VCaP (cell line): ENCODE results near the gene IL2RA.

Experiments used
- H3K27ac ChIP-seq: fragments of 450-650 bp; 2 replicates; pipeline ENCODE4 v1.5.1; 2017
- TF ChIP-seq, protein P1 (sequence below): fragments of 450-650 bp; conservative IDR thresholded peaks from 2 replicates; pipeline ENCODE4 v1.5.1; 2017; ENCODE audit warnings: mild to moderate bottlenecking, moderate library complexity

IL2RA gene

DNA sequence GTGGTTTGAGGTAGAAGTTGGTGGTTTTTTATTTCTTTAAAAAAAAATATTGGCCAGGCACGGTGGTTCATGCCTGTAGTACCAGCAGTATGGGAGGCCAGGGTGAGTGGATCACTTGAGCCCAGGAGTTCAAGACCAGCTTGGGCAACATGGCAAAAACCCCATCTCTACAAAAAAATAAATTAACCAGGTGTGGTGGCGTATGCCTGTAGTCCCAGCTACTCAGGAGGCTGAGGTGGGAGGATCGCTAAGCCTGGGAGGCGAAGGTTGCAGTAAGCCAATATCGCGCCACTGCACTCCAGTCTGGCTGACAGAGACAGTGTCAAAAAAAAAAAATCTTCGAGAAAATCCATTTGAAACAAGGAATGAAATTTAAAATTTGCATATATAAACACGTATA, 1.1 kb downstream of the IL2RA start:
- no peak overlapping the region for H3K27ac ChIP-seq
- TF ChIP-seq, protein P1, sequence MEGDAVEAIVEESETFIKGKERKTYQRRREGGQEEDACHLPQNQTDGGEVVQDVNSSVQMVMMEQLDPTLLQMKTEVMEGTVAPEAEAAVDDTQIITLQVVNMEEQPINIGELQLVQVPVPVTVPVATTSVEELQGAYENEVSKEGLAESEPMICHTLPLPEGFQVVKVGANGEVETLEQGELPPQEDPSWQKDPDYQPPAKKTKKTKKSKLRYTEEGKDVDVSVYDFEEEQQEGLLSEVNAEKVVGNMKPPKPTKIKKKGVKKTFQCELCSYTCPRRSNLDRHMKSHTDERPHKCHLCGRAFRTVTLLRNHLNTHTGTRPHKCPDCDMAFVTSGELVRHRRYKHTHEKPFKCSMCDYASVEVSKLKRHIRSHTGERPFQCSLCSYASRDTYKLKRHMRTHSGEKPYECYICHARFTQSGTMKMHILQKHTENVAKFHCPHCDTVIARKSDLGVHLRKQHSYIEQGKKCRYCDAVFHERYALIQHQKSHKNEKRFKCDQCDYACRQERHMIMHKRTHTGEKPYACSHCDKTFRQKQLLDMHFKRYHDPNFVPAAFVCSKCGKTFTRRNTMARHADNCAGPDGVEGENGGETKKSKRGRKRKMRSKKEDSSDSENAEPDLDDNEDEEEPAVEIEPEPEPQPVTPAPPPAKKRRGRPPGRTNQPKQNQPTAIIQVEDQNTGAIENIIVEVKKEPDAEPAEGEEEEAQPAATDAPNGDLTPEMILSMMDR, result no peak

DNA sequence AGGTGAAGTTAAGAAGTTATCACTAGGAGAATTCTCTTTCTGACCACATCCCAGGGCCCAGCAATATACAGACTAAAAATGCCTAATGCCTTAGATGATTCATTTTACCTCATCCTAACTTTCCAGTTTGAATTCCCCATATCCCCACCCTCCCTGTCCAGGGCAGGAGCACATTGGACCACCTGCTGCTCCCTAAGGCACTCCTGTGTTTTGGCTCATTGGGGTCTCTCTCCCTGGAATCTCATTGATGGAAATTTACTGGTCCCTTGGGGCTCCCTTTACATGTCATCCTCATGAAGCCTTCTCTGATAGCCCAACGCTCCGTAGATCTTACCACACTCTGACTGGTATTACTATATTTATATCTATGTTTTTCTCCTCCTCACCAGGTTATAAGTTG, 2.7 kb downstream of the IL2RA start:
- H3K27ac ChIP-seq, result no peak overlapping the region
- TF ChIP-seq, protein P1, result no peak

DNA sequence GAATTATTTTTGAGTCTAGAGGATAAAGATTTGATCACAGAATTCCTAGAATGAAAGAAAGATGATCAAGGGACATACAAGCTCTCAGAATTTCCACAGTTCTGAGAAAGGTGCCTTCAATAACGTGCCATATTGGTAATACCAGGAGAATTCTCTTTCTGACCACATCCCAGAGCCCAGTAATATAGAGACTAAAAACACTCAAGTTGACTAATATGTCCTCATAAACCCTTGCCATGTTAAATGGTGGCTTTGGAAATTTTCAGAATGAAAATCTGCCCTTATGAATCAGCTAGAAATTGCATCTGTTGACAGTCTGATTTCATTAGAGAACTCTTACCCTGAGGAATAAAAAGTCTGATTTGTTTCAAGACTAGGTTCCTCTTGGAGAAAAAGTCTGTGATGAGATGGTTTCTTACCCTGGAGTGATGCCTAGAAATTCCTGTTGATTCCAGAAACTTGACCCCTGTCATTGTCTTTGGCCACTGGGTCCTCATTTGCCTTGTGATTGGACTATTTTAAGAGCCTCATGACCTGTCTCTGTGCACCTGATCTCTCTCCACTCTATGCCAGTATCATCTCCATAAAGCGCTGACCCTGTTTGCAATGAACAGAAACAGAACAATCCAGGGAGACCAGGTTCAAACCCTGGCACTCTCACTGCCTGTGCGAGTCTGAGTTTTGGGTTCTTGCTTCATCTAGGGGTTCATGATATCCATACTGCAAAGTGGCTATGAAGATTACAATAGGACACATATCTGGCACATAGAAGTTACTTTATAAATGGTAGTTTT, 3.3 kb downstream of the IL2RA start:
- H3K27ac ChIP-seq, result no peak overlapping the region
- TF ChIP-seq, protein P1, result no peak

DNA sequence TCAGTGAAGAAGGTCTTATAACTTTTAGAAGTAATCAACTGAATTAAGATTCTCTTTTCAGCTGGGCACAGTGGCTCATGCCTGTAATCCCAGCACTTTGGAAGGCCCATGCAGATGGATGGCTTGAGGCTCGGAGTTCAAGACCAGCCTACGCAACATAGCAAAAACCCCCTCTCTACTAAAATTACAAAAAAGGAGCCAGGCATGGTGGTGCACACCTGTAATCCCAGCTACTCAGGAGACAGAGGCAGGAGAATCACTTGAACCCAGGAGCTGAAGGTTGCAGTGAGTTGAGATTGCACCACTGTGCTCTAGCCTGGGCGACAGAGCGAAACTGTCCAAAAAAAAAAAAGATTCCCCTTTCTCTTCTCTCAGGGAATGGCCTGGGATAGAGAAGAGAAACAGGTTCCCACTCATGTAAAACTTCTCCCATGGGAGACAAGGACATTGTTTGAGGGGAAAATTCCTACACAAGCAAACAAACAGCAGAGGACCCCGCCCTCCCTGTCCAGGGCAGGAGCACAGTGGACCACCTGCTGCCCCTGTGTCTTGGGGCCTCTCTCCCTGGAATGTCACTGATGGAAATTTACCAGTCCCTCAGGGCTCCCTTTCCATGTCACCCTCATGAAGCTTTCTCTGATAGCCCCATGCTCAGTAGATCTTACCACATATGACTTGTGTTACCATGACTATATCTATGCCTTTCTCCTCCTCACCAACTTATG, 5.6 kb downstream of the IL2RA start:
- no peak overlapping the region for H3K27ac ChIP-seq
- TF ChIP-seq, protein P1, result no peak

DNA sequence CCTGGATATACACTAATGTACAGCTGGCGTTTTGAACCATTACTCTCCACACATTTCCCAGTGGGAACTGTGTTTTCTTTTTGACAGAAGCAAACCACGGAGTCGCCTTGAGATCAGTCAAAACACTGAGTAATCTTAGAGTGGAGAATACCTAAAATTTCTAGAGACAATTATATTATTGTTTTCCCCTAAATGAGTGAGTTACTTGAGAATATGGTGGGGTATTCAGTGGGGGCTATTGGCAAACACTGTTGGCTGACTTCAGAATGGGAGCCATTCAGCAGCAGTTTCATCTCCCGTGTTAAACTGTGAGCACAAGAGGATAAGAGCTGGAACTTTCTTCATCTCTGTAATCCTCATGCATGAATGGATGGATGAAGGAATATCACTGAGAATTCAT, 6.2 kb downstream of the IL2RA start:
- no peak overlapping the region for H3K27ac ChIP-seq

DNA sequence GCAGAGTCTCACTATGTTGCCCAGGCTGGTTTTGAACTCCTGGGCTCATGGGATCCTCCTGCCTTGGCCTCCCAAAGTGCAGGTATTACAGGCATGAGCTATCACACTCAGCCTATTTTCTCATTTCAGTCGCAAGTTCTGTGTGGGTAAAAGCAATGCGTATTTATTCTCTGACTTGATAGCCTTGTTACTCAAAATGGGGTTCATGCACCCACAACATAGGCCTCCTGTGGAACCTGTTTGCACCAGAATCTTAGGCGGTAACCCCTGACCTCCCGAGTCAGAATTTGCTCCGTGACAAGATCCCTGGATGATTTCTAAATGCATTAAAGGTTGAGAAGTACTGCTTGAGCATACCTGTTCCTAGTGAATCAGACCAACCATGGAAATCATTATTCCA, 7.3 kb downstream of the IL2RA start:
- TF ChIP-seq, protein P1, result no peak
- no peak overlapping the region for H3K27ac ChIP-seq

More for the DNA sequence above, 6.2 kb downstream of the IL2RA start:
- TF ChIP-seq, protein P1, result no peak

DNA sequence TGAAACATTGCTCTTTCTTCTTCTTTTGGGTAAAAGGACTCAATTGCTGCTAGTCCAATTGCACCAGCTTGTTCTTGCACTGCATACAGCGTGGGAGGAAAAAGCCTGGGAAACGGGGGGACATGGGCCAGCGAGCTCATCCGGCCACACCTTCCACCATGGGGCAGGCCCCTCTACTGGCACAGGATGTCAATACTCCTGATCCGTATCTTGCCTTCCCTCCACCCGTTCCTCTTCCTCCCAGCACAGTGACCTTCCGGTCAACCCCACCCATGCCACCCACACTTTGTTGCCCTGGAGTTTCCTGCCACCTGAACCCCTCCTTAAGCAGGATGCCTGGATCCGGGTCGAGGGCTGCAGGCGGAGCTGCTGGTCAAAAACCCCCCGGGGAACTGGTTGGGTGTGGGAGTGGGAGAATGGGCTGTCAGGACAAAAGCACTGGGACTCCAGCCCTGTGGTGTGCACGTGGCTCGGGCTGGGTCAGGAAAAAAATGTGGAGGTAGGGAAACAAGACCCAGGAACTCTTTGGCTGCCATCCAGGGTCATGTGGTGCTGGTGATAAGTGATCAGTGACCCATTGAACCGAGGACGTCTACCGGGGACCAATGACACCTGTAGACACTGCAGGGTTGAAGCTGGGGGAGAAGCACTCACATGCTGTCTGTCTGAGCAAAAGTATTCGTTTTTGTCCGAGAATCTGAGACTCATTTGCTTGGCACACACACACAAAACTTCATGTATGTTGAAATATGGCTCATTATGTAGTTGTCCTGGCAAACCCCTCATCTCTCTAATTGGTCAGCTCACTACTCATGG, 8.1 kb downstream of the IL2RA start:
- no peak overlapping the region for H3K27ac ChIP-seq
- TF ChIP-seq, protein P1, result no peak
